ENCODE results near the gene GLB1L3.

GLB1L3 gene

GRCh38 chr11:134275534-134276395, at the start of gene GLB1L3:
Gene GLB1L3 (plus strand): TSS chr11:134276379. CDS start chr11:134276741, 362 bp downstream.
- no peak for DNase-seq

GRCh38 chr11:134226806-134227325, 49.3 kb upstream of the GLB1L3 start:
- DNase-seq, result no peak

GRCh38 chr11:134228625-134229024, 47.6 kb upstream of the GLB1L3 start:
- no peak for DNase-seq

GRCh38 chr11:134229126-134229790, 46.9 kb upstream of the GLB1L3 start:
- DNase-seq, result no peak

GRCh38 chr11:134230339-134230738, 45.8 kb upstream of the GLB1L3 start:
- DNase-seq, result no peak

- no peak for DNase-seq
Measured at GRCh38 chr11:134231958-134232659, 44.1 kb upstream of the GLB1L3 start.

- no peak for DNase-seq
Measured at GRCh38 chr11:134233729-134234179, 42.4 kb upstream of the GLB1L3 start.

- DNase-seq, result no peak
Measured at GRCh38 chr11:134235399-134235798, 40.8 kb upstream of the GLB1L3 start.

- DNase-seq, result no peak
Measured at GRCh38 chr11:134236834-134237556, 39.2 kb upstream of the GLB1L3 start.

GRCh38 chr11:134237557-134237922, 38.6 kb upstream of the GLB1L3 start:
- DNase-seq, result no peak

- DNase-seq, result no peak
Measured at GRCh38 chr11:134238956-134239355, 37.2 kb upstream of the GLB1L3 start.

GRCh38 chr11:134240592-134240991, 35.6 kb upstream of the GLB1L3 start:
- DNase-seq, result no peak

- DNase-seq, result no peak
Measured at GRCh38 chr11:134242376-134242775, 33.8 kb upstream of the GLB1L3 start.

- no peak for DNase-seq
Measured at GRCh38 chr11:134243913-134244312, 32.3 kb upstream of the GLB1L3 start.

- DNase-seq, result no peak
Measured at GRCh38 chr11:134244593-134244992, 31.6 kb upstream of the GLB1L3 start.

GRCh38 chr11:134245434-134245833, 30.7 kb upstream of the GLB1L3 start:
- DNase-seq, result no peak

GRCh38 chr11:134246100-134246499, 30.1 kb upstream of the GLB1L3 start:
- DNase-seq, result no peak

GRCh38 chr11:134246678-134247077, 29.5 kb upstream of the GLB1L3 start:
- DNase-seq, result no peak

- no peak for DNase-seq
Measured at GRCh38 chr11:134248910-134249480, 27.2 kb upstream of the GLB1L3 start.

- DNase-seq, result no peak
Measured at GRCh38 chr11:134250246-134250645, 25.9 kb upstream of the GLB1L3 start.

GRCh38 chr11:134250675-134251074, 25.5 kb upstream of the GLB1L3 start:
- no peak for DNase-seq

All from DMS153 (cell line).